Uterus (tissue), 4 donors: ENCODE results near the gene HSPB6. TPM values are rescaled to one million over a fixed set of nuclear protein-coding genes. Genes with fewer than 3 reads are reported as not detected.
A peak's percentile ranks its signal among the peaks of the same experiment; 100 is the strongest.

ENCODE experiments used
- DNase-seq, 2 donors: peaks; one replicate each; pipeline ENCODE4 v3.0.0-alpha.2; 2019 to 2020
- H3K27ac ChIP-seq, 2 donors: fragments of 200-600 bp; sonication (generic); 1 replicate in 1 of 2; 2 replicates in 1 of 2; pipeline ENCODE4 v1.5.1; 2016 to 2018
- H3K27me3 ChIP-seq, 2 donors: fragments of 200-600 bp; sonication (generic); one replicate each; pipeline ENCODE4 v1.5.1; 2018 to 2019; ENCODE audit warnings: control low read depth in 1 of 2
- H3K36me3 ChIP-seq, 2 donors: fragments of 200-600 bp; sonication (generic); one replicate each; pipeline ENCODE4 v1.5.1; 2019; ENCODE audit warnings: control low read depth in 1 of 2
- H3K4me1 ChIP-seq, 2 donors: fragments of 200-600 bp; sonication (generic); one replicate each; pipeline ENCODE4 v1.5.1; 2018 to 2019; ENCODE audit warnings: control low read depth in 1 of 2
- H3K4me3 ChIP-seq, 2 donors: fragments of 200-600 bp; sonication (generic); 1 replicate in 1 of 2; 2 replicates in 1 of 2; pipeline ENCODE4 v1.5.1; 2018 to 2019; ENCODE audit warnings: mild to moderate bottlenecking in 1 of 2
- H3K9me3 ChIP-seq, 2 donors: fragments of 200-600 bp; sonication (generic); one replicate each; pipeline ENCODE4 v1.5.1; 2019; ENCODE audit warnings: control low read depth in 1 of 2
- CTCF ChIP-seq, 4 experiments: fragments of 200-600 bp in 2 of 4; fragments of 450-650 bp in 2 of 4; sonication (generic) in 2 of 4; IDR thresholded peaks; one replicate each; pipeline ENCODE4 v1.5.1; 2016 to 2019; ENCODE audit warnings: antibody characterized with exemption in 4 of 4, mild to moderate bottlenecking in 2 of 4, moderate library complexity in 1 of 4
- POLR2A ChIP-seq, 2 donors: fragments of 450-650 bp; IDR thresholded peaks; one replicate each; pipeline ENCODE4 v1.6.1; 2016; ENCODE audit warnings: antibody characterized with exemption in 2 of 2, mild to moderate bottlenecking in 1 of 2, moderate library complexity in 1 of 2
- intact Hi-C: fragments of 100-400 bp; cut with DNase I; formaldehyde crosslinking; loops from one replicate; pipeline ENCODE4 v1.15.1; 2023; ENCODE audit warnings: low total_unique reads
- total RNA-seq, 4 donors: library from RNA; depleted of rRNA in 3 of 4; stranded (reverse); fragments of >200 nt in 3 of 4; gene quantifications; one replicate each; pipeline versions ENCODE4 v1.1.0 to v1.2.4, GENCODE V29; 2014 to 2023
- donor health status: DM: yes; HTN: yes; CAD: no.

Gene HSPB6
- total RNA-seq, result 100 to 1,000 TPM in 3 of 4 donors, 10 to 100 TPM in 1; 24.5 to 217 (median 134) TPM

GRCh38 chr19:35756377-35757230 is at the start of gene HSPB6:
Gene HSPB6, minus strand, starts transcription at chr19:35757029. Its CDS starts 21 bp downstream, at chr19:35757008.
- intact Hi-C loops, result no loop called here

GRCh38 chr19:35806597-35806996 is 49.8 kb upstream of the HSPB6 start:
- no peak for TF ChIP-seq POLR2A (IDR thresholded peaks at IDR 0.05)
- no peak for TF ChIP-seq CTCF (IDR thresholded peaks at IDR 0.05)
- intact Hi-C loops, result no loop called here
- H3K27ac ChIP-seq, result no peak overlapping the region
- H3K9me3 ChIP-seq, result no peaks in the 10 kb centered on the region
- H3K4me1 ChIP-seq, result no peaks in the 10 kb centered on the region
- no peak overlapping the region for H3K4me3 ChIP-seq
- no peaks in the 10 kb centered on the region for H3K36me3 ChIP-seq
- DNase-seq, result no peak
- no peaks in the 10 kb centered on the region for H3K27me3 ChIP-seq

More at GRCh38 chr19:35756377-35757230, at the start of gene HSPB6:
- peak; percentile 22 to 79 for TF ChIP-seq POLR2A (IDR thresholded peaks at IDR 0.05)
- TF ChIP-seq CTCF (IDR thresholded peaks at IDR 0.05), result no peak
- no peaks in the 10 kb centered on the region for H3K9me3 ChIP-seq
- H3K36me3 ChIP-seq, result no peaks in the 10 kb centered on the region
- peak within 1 kb of the TSS; percentile 98 to 99 for H3K27ac ChIP-seq
- H3K27me3 ChIP-seq, result no peaks in the 10 kb centered on the region
- peak within 1 kb of the TSS; percentile 94 to 96 for H3K4me3 ChIP-seq
- DNase-seq, result peak; percentile 82 to 91
- peaks cover 0 to 17% of the 10 kb centered on the region in 2 donors for H3K4me1 ChIP-seq

- Histone ChIP-seq H3K9me3 (no peaks in the 10 kb centered on the region), H3K27me3 (no peaks in the 10 kb centered on the region), H3K36me3 (no peaks in the 10 kb centered on the region), H3K4me3 (no peak overlapping the region), H3K4me1 (no peaks in the 10 kb centered on the region), H3K27ac (no peak overlapping the region)
- TF ChIP-seq POLR2A (IDR thresholded peaks at IDR 0.05) (no peak), CTCF (IDR thresholded peaks at IDR 0.05) (no peak)
- no peak for DNase-seq
- intact Hi-C loops, result no loop called here
Measured at GRCh38 chr19:35805526-35806102, 48.8 kb upstream of the HSPB6 start.

- TF ChIP-seq CTCF (IDR thresholded peaks at IDR 0.05) (no peak), POLR2A (IDR thresholded peaks at IDR 0.05) (no peak)
- Histone ChIP-seq H3K36me3 (no peaks in the 10 kb centered on the region), H3K27ac (no peak overlapping the region), H3K9me3 (no peaks in the 10 kb centered on the region), H3K4me3 (no peak overlapping the region), H3K27me3 (peaks cover 0 to 2% of the 10 kb centered on the region in 2 donors), H3K4me1 (no peaks in the 10 kb centered on the region)
- intact Hi-C loops, result no loop called here
- no peak for DNase-seq
Measured at GRCh38 chr19:35801828-35802227, 45.0 kb upstream of the HSPB6 start.

GRCh38 chr19:35797663-35798062 is 40.8 kb upstream of the HSPB6 start:
- Histone ChIP-seq H3K4me3 (no peak overlapping the region), H3K27ac (no peak overlapping the region), H3K9me3 (no peaks in the 10 kb centered on the region), H3K36me3 (no peaks in the 10 kb centered on the region), H3K4me1 (no peaks in the 10 kb centered on the region), H3K27me3 (peaks cover 0 to 8% of the 10 kb centered on the region in 2 donors)
- no peak for DNase-seq
- no peak for TF ChIP-seq CTCF (IDR thresholded peaks at IDR 0.05)
- intact Hi-C loops, result no loop called here
